KBM-7 (cell line): ENCODE results near the gene ASAP2.

ENCODE experiments used
- DNase-seq: peaks from one replicate; pipeline ENCODE4 v3.0.0-alpha.2; 2015
- in situ Hi-C: fragments of 300-500 bp; cut with MboI; formaldehyde crosslinking; loops from 2 replicates; pipeline ENCODE4 v1.14.3; 2020; ENCODE audit warnings: low sequenced_read_pairs, low pct_unique_long_range_greater_than_20kb, mixed read lengths

ASAP2 gene

GRCh38 chr2:9228088-9228751, 21.6 kb downstream of the ASAP2 start:
- DNase-seq: no peak
- in situ Hi-C loops: no loop called here

- no peak for DNase-seq
- in situ Hi-C loops: no loop called here
Measured at GRCh38 chr2:9228781-9229469, 22.3 kb downstream of the ASAP2 start.

GRCh38 chr2:9229470-9229820, 22.8 kb downstream of the ASAP2 start:
- in situ Hi-C loops: no loop called here
- no peak for DNase-seq

- in situ Hi-C loops: no loop called here
- no peak for DNase-seq
Measured at GRCh38 chr2:9230051-9230802, 23.6 kb downstream of the ASAP2 start.

GRCh38 chr2:9230881-9231280, 24.3 kb downstream of the ASAP2 start:
- in situ Hi-C loops: no loop called here
- DNase-seq: peak; percentile 69

- DNase-seq: no peak
- in situ Hi-C loops: no loop called here
Measured at GRCh38 chr2:9231291-9232165, 24.9 kb downstream of the ASAP2 start.

GRCh38 chr2:9232166-9232479, 25.5 kb downstream of the ASAP2 start:
- no peak for DNase-seq
- in situ Hi-C loops: no loop called here

GRCh38 chr2:9232886-9233285, 26.3 kb downstream of the ASAP2 start:
- in situ Hi-C loops: no loop called here
- no peak for DNase-seq

- in situ Hi-C loops: no loop called here
- peak; percentile 84 for DNase-seq
Measured at GRCh38 chr2:9234680-9235146, 28.1 kb downstream of the ASAP2 start.

- in situ Hi-C loops: no loop called here
Measured at GRCh38 chr2:9235147-9236044, 28.8 kb downstream of the ASAP2 start.

GRCh38 chr2:9236045-9236344, 29.4 kb downstream of the ASAP2 start:
- in situ Hi-C loops: no loop called here
- no peak for DNase-seq

More at GRCh38 chr2:9235147-9236044, 28.8 kb downstream of the ASAP2 start:
- DNase-seq: no peak

- no peak for DNase-seq
- in situ Hi-C loops: no loop called here
Measured at GRCh38 chr2:9236867-9237266, 30.3 kb downstream of the ASAP2 start.

GRCh38 chr2:9237831-9238230, 31.2 kb downstream of the ASAP2 start:
- in situ Hi-C loops: no loop called here
- DNase-seq: no peak

- in situ Hi-C loops: no loop called here
- DNase-seq: no peak
Measured at GRCh38 chr2:9238591-9239326, 32.1 kb downstream of the ASAP2 start.

GRCh38 chr2:9239616-9240015, 33.0 kb downstream of the ASAP2 start:
- DNase-seq: no peak
- in situ Hi-C loops: no loop called here

- DNase-seq: no peak
- in situ Hi-C loops: no loop called here
Measured at GRCh38 chr2:9240745-9241144, 34.1 kb downstream of the ASAP2 start.

- no peak for DNase-seq
- in situ Hi-C loops: no loop called here
Measured at GRCh38 chr2:9241233-9241632, 34.6 kb downstream of the ASAP2 start.

GRCh38 chr2:9243357-9243756, 36.7 kb downstream of the ASAP2 start:
- no peak for DNase-seq
- in situ Hi-C loops: no loop called here
